Endometrial microvascular endothelial cells (primary cell): ENCODE data around the gene ZNF444. TPM values are rescaled to one million over a fixed set of nuclear protein-coding genes. Genes with fewer than 3 reads are reported as not detected.
"Not testable (repeated sequence)": the region's sequence is repeated elsewhere in the genome, so short reads cannot be mapped to it uniquely, and the experiment has no call there.

ENCODE experiments used
- in situ Hi-C: cut with HindIII; loops from 2 replicates; pipeline ENCODE4 v1.10.0; 2017; ENCODE audit warnings: low sequenced_read_pairs, low pct_unique_long_range_greater_than_20kb; ENCODE audit errors: inconsistent ontology term
- total RNA-seq: library from RNA; depleted of rRNA; stranded (reverse); fragments of >200 nt; gene quantifications from one replicate; pipeline ENCODE4 v1.2.3, GENCODE V29; 2015; ENCODE audit errors: inconsistent ontology term

The ZNF444 gene
- total RNA-seq, 1 donor from 2014 or later = 17.7 TPM

DNA sequence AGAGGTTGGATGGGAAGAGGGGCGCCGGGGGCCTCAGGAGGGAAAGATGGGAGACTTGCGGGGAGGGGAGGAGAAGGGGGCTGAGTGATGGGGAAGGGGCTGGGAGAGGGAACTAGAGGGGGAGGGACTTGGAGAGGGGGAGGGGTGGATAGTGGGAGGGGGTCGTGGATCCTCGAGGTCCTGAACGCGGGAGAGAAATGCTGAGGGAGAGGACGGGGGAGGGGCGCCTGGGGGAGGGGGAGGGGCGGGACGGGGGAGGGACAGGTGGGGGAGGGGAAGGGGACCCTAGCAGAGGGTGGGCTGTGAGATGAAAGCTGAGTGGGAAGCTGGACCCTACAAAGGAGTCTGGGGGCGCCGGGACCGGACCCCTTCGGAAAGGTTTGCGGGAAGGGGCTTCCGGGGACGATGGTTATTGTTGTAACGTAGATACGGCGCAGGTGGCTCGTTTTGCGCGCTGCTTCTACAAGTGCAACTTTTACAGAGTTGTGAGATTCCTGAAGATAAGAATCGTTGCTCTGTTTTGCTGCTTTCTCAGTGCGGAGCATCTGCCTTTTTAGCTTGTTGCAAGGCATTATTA, 418 bp downstream of the ZNF444 start:
- in situ Hi-C loops = no loop called here

DNA sequence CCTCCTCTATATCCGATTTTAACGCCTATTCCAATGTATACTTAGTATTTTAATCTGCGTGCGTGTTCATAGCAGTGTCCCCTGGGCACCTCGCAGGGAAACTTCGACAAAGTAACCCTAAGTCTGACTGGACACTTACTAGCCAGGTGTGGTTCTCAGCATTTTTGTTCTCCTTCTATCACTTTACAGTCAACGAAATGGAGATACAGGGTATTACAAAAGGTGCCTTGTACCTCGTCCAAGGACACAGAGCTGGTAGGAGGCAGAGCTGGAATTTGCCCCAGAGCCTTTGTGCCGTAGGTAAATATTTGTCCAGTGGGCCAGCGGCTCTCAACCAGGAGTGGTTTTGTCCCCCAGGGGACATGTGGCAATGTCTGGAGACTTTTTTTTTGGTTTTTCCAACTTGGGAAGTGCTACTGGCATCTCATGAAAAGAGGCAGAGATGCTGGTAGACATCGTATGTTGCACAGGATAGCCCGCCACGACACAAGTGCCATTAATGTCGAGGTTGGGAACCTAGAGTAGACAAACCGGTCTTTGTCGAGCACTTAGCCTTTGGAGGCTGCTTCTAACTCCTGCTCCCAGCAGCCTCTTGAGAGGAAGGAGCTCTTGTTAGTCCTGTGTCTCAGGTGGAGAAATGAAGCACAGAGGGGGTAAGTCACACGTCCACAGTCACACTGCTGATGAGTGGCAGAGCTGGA, 1.1 kb downstream of the ZNF444 start:
- in situ Hi-C loops = no loop called here

DNA sequence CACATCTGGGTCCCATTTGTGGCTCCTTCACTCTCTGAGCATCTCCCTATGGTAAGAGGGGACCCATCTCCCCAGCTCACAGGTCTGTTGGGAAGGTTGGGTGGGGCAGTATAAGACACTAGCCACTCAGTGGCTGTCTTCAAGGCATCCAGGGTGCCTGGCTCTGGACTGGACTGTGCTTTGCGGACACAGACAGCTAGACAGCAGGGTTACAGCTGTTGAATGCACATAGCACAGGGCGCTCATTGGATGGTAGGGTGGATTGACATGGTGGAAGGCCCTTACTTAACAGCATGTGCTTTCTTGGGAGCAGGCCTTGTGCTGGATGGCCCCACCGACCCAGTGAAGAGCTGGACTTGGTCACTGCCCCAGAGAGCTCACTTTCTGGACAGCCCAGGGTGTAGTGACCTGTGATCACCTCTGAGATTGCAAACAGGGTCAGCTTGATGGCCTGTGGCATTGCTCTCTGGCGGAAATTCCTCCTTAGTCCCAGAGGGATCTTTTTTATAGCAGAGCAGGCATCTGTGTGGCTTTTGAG, 1.9 kb downstream of the ZNF444 start:
- in situ Hi-C loops = no loop called here

DNA sequence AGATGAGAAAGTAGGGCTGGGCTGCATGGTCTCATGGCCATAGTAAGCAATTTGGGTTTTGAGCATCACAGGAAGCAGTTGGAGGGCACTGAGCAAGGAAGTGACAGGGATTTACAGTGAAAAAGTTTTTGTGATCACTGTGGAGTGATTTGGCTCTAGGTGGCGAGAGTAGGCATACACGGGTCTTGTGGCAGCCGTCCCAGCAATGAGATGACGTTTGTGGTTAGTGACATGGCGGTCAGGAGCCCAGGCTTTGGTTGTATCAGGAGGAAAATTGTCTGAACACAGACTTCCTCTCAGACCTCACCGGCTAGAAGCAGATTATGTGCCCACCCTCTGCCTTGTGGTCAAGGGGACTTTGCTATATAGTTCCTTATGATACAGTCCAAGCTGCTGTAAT, 3.3 kb downstream of the ZNF444 start:
- in situ Hi-C loops = no loop called here

DNA sequence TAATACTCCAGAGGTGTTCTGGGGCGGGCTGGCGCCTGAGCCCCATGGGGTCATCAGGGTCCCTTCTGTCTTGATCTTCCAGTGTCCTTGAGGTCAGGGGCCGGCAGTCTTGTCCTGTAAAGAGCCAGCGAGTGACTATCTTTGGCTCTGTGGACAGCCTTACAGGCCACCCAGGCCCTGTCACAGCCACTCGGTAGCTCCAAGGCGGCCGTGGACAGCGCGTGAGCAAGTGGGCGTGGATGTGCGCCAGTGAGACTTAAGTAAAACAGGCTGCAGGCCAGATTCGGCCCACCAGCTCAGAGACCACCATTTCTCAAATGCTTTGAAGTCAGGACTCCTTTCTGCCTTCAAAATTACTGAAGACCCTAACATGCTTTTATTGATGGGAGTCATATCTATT, 3.7 kb downstream of the ZNF444 start:
- in situ Hi-C loops = no loop called here

DNA sequence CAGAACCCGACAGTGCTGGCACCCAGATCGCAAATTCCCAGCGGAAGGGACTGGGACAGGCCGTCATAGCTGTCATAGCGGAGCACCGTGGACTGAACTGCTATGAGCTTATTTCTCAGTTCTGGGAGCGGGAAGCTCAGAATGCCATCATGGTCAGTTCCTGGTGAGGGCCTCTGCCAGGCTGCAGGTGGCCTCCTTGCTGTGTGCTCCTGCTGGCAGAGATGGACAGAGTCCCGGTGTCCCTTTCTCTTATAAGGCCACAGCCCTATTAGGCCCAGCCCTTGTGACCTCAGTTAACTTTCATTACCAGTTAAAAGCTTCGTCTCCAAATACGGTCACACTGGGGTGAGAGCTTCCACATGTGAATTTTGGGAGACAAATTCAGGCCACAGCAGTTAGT, 4.6 kb downstream of the ZNF444 start:
- in situ Hi-C loops = no loop called here

DNA sequence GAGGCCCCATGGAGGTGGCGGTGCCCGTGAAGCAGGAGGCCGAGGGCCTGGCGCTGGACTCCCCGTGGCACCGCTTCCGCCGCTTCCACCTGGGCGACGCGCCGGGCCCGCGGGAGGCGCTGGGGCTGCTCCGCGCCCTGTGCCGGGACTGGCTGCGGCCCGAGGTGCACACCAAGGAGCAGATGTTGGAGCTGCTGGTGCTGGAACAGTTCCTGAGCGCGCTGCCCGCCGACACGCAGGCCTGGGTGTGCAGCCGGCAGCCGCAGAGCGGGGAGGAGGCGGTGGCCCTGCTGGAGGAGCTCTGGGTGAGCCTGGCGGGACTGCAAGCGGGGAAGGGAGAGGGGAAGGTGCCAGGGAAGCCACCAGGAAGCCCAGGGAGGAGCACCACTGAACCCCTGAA, 5.8 kb downstream of the ZNF444 start:
- in situ Hi-C loops = no loop called here

DNA sequence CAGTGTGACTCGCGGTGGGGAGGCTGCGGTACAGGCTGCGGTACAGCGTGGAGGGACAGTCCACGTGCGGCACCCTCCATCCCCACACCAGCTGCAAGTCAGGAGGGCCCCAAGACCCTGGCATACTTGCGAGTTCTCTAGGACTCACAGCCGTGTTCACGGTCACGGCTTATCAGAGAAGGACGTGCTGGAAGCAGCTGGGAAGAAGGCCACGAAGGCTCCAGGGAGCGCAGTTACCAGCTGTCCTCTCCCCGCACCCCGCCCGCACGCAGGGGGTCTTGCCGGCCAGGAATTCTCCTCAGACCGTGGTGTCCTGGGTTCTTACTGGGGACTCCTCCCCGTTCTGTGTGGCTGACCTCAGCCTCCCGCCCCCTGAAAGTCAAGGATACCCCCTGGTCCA, 6.2 kb downstream of the ZNF444 start:
- in situ Hi-C loops = no loop called here

DNA sequence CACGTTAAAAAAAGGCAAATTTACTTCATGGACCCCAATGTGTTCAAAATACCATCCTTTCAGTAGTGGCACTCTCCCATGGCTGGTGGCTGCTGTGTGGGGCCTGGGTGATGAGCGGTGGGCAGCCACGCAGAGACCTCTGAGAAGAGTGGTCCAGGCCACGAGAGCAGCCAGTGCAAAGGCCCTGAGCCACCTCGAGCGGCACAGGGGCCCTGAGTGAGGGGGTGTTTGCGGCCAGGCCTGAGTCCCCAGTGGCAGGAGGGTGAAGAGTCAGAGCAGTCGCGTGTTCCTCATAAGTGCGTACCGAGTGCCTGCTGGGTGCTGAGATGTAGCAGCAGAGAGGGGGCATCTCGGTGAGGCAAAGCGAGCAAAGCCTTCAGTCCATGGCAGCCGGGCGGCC, 7.0 kb downstream of the ZNF444 start:
- in situ Hi-C loops = no loop called here

DNA sequence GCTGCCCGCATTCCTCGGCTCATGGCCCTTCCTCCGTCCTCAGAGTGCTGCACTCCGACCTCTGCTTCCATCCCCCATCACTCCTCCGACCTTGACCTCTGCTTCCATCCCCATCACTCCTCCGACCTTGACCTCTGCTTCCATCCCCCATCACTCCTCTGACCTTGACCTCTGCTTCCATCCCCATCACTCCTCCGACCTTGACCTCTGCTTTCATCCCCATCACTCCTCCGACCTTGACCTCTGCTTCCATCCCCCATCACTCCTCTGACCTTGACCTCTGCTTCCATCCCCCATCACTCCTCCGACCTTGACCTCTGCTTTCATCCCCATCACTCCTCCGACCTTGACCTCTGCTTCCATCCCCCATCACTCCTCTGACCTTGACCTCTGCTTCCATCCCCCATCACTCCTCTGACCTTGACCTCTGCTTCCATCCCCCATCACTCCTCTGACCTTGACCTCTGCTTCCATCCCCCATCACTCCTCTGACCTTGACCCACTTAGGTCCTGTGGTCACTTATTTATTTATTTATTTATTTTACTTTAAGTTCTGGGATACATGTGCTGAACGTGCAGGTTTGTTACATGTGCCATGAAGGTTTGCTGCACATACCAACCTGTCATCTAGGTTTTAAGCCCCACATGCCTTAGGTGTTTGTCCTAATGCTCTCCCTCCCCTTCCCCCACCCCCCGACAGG, 8.0 kb downstream of the ZNF444 start:
- in situ Hi-C loops = not testable (repeated sequence)

DNA sequence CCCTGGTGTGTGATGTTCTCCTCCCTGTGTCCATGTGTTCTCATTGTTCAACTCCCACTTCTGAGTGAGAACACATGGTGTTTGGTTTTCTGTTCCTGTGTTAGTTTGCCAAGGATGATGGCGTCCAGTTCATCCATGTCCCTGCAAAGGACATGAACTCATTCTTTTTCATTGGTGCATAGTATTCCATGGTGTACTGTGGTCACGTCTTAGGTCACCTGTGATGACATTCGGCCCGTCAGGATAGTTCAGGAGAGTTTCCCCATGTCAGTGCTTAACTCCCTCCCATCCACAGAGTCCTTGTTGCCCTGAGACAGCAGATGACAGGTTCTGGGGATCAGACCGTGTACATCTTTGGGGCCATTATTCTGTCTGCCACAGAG, 8.6 kb downstream of the ZNF444 start:
- in situ Hi-C loops = no loop called here

DNA sequence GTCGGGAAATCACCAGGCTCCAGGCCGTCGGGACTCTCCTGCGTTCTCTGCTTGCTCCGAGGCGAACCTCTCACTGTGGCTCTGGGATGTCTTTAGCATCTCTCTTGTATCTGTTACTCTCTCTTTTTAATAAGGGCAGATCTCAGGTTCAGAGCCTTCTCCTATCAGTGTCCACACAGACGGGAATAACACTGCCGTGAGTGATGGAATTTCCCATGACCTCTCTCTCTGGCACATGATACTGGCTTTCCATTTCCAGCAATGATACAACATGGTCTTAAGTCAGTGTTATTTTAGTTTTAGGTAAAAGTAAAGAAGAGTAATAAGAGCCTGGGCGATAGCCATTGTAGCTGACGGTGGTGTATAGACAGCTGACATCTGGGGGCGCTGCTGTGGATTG, 9.3 kb downstream of the ZNF444 start:
- in situ Hi-C loops = no loop called here

DNA sequence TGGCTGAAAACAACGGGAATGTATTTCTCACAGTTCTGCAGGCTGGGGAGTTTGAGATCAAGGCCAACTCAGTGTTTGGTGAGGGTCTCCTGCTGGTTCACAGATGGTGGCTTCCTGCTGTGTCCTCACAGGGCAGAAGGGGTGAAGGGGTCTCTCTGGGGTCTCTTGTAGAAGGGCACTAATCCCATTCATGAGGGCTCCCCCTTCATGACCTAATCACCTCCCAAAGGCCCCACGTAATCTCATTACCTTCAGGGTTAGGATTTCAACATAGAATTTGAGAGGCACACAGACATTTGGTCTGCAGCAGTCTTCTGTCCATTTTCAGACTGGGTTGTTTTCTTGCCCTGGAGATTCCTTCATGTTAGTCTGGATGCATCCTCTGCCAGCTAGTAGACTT, 11.6 kb downstream of the ZNF444 start:
- in situ Hi-C loops = no loop called here

DNA sequence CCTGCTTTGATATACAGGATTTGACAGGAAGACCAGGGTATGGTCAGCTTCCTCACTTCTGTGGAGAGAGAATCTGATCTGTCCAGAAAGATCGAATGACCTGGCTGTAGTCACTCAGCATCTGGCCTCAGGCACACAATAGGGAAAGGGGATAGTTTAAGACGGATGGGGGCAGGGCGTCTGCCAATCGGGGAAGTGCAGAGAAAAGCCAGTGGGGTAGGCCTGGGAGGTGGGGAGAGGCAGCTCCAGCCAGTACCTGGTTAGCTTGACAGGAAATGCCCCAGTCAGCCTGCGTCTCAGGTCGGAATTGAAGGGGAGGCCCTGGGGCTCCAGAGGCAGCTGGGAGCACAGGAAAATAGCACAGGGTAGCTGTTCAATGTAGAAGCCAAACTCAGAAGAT, 12.4 kb downstream of the ZNF444 start:
- in situ Hi-C loops = no loop called here

DNA sequence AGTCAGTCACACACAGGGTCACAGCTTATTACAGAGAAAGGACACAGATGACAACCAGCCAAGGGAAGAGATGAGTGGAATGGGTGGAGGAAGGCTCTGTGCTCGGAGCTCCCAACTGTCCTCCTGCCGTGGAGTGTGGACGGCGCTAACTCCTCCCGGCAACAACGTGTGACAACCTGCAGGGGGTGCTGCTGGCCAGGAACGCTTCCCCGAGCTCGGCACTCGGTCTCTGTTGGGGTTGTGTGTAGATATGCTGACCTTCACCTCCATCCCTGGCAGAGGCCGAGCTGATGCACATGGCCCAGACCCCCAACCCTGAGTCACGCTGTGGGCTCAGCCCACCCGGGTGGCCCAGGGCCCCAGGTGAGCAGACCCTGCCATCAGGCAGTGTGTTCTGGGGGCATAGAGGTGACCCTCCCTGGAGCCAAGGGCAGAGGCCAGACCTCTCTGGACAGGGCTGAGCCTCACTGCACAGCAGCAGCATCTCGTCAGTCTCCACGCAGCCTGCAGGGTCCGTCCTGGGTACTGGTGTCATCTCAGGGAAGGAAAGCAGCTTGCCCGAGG, 14.1 kb downstream of the ZNF444 start:
- in situ Hi-C loops = no loop called here

DNA sequence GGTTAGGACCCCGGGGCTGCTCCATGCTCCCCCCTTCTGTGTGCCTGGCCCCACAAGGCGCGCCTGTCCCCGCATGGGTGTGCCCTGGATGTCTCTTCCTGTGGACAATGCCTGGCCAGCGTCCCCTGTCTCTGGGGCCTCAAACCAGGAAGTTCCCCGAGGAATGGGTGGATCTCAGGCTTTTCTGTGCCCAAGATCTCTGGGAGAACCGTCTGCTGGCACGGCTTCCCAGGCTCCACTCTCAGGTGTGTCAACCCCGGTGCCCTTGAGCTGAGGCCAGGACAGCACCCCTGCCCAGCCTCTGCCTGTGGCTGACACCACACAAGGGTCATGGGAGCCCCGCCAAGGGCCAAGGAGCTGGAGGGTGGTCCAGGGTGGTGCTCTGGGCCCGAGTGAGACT, 15.7 kb downstream of the ZNF444 start:
- in situ Hi-C loops = no loop called here

DNA sequence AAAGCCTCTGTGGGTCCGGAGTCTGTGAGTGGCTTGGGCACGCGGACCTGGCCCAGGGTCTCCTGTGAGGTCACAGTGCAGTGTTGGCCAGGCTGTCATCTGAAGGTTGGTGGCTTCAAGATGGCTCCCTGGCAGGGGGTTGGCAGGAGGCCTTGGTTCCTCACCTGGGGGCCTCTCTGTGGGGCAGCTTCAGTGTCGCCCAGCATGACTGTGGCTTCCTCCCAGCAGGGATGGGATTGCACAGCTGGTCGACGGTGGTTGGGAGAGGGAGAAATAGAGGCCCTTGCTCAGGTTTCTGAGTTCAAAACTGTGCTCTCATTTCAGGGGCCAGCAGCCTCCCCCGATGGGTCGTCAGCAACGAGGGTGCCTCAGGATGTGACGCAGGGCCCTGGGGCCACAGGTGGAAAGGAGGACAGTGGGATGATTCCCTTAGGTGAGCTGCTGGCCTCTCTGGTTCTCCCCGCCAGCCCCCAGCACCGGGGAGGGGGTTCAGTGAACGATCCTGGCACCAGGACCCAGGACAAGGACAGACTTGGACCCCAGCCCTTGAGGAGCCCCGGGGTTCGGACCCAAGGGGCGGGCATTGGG, 17.2 kb downstream of the ZNF444 start:
- in situ Hi-C loops = no loop called here

DNA sequence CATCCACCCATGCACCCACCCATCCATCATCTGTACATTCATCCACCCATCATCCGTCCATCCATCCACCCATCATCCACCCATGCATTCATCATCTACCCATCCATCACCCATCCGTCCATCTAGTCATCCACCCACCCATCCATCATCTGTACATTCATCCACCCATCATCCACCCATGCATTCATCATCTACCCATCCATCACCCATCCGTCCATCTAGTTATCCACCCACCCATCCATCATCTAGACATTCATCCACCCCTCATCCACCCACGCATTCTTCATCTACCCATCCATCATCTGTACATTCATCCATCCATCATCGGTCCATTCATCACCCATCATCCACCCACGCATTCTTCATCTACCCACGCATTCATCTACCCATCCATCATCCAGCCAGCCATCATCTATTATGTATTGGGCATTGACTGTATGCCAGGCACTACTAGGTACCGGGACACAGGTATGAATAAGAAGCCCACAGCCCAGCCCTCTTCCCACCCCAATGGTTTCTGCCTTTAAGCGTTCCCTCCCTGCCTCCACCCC, 18.0 kb downstream of the ZNF444 start:
- in situ Hi-C loops = no loop called here

DNA sequence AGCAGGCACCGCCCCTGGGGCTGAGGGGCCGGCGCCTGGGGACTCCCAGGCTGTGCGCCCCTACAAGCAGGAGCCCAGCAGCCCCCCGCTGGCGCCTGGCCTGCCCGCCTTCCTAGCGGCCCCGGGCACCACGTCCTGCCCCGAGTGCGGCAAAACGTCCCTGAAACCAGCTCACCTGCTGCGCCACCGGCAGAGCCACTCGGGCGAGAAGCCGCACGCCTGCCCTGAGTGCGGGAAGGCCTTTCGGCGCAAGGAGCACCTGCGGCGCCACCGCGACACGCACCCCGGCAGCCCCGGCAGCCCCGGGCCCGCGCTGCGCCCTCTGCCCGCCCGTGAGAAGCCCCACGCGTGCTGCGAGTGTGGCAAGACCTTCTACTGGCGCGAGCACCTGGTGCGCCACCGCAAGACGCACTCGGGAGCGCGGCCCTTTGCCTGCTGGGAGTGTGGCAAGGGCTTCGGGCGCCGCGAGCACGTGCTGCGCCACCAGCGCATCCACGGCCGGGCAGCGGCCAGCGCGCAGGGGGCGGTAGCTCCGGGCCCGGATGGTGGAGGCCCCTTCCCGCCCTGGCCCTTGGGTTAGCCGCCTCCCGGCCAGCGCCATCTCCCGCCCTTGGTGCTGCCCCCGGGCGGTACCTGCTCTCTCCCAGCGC, 18.7 kb downstream of the ZNF444 start:
- in situ Hi-C loops = no loop called here
